GM21723 (cell line): ENCODE data around the gene KSR1.
"Not testable (repeated sequence)": the region's sequence is repeated elsewhere in the genome, so short reads cannot be mapped to it uniquely, and the experiment has no call there.

Source experiments
- ATAC-seq: cut with Tn5 transposase; IDR thresholded peaks from one replicate; pipeline ENCODE4 v1.9.1; 2021; ENCODE audit warnings: mild to moderate bottlenecking, moderate library complexity; ENCODE audit not compliant: unreplicated experiment

KSR1 gene

GRCh38 chr17:27425991-27426390, 30.3 kb upstream of the KSR1 start:
- no peak for ATAC-seq

- not testable (repeated sequence) for ATAC-seq
These were observed 29.8 kb upstream of the KSR1 start for GRCh38 chr17:27426471-27426870.

GRCh38 chr17:27427166-27427862, 28.9 kb upstream of the KSR1 start:
- ATAC-seq, result not testable (repeated sequence)

GRCh38 chr17:27428781-27429505, 27.3 kb upstream of the KSR1 start:
- no peak for ATAC-seq

GRCh38 chr17:27429666-27430382, 26.4 kb upstream of the KSR1 start:
- no peak for ATAC-seq

- ATAC-seq, result no peak
These were observed 25.8 kb upstream of the KSR1 start for GRCh38 chr17:27430383-27430840.

GRCh38 chr17:27430882-27431491, 25.3 kb upstream of the KSR1 start:
- ATAC-seq, result no peak

- no peak for ATAC-seq
These were observed 22.7 kb upstream of the KSR1 start for GRCh38 chr17:27433521-27433920.

- not testable (repeated sequence) for ATAC-seq
These were observed 20.7 kb upstream of the KSR1 start for GRCh38 chr17:27435431-27436070.

- ATAC-seq, result no peak
These were observed 17.8 kb upstream of the KSR1 start for GRCh38 chr17:27438348-27438998.

- ATAC-seq, result no peak
These were observed 16.9 kb upstream of the KSR1 start for GRCh38 chr17:27439342-27439741.

GRCh38 chr17:27442702-27443101, 13.5 kb upstream of the KSR1 start:
- no peak for ATAC-seq

GRCh38 chr17:27443491-27443890, 12.8 kb upstream of the KSR1 start:
- no peak for ATAC-seq

GRCh38 chr17:27445971-27446370, 10.3 kb upstream of the KSR1 start:
- no peak for ATAC-seq

GRCh38 chr17:27446569-27447301, 9.5 kb upstream of the KSR1 start:
- ATAC-seq, result no peak

- not testable (repeated sequence) for ATAC-seq
These were observed 7.7 kb upstream of the KSR1 start for GRCh38 chr17:27448534-27448933.

GRCh38 chr17:27449541-27449940, 6.7 kb upstream of the KSR1 start:
- no peak for ATAC-seq

GRCh38 chr17:27449988-27450387, 6.3 kb upstream of the KSR1 start:
- no peak for ATAC-seq

- no peak for ATAC-seq
These were observed 5.8 kb upstream of the KSR1 start for GRCh38 chr17:27450416-27450815.

- no peak for ATAC-seq
These were observed 4.3 kb upstream of the KSR1 start for GRCh38 chr17:27451906-27452305.
